ENCODE measurements around the gene MRPL23.

GRCh38 chr11:1966531-1966930 is 19.4 kb downstream of the MRPL23 start:
- TF ChIP-seq CTCF (IDR thresholded peaks at IDR 0.05) (no peak), POLR2A (IDR thresholded peaks at IDR 0.05) (no peak)
